SU-DHL-6 (cell line): ENCODE data around the gene CACNB4.

ENCODE experiments used
- CTCF ChIP-seq: fragments of 200-600 bp; sonication (generic); IDR thresholded peaks from one replicate; pipeline ENCODE4 v1.5.1; 2017; ENCODE audit warnings: antibody characterized with exemption, mild to moderate bottlenecking, low read length, moderate library complexity; ENCODE audit not compliant: insufficient read depth, poor library complexity, severe bottlenecking
- EZH2phosphoT487 ChIP-seq: fragments of 200-600 bp; sonication (generic), shearing (Covaris generic); conservative IDR thresholded peaks from 2 replicates; pipeline ENCODE4 v1.6.1; 2018; ENCODE audit warnings: mild to moderate bottlenecking, antibody characterized with exemption, low read length, moderate library complexity, mixed read lengths

DNA sequence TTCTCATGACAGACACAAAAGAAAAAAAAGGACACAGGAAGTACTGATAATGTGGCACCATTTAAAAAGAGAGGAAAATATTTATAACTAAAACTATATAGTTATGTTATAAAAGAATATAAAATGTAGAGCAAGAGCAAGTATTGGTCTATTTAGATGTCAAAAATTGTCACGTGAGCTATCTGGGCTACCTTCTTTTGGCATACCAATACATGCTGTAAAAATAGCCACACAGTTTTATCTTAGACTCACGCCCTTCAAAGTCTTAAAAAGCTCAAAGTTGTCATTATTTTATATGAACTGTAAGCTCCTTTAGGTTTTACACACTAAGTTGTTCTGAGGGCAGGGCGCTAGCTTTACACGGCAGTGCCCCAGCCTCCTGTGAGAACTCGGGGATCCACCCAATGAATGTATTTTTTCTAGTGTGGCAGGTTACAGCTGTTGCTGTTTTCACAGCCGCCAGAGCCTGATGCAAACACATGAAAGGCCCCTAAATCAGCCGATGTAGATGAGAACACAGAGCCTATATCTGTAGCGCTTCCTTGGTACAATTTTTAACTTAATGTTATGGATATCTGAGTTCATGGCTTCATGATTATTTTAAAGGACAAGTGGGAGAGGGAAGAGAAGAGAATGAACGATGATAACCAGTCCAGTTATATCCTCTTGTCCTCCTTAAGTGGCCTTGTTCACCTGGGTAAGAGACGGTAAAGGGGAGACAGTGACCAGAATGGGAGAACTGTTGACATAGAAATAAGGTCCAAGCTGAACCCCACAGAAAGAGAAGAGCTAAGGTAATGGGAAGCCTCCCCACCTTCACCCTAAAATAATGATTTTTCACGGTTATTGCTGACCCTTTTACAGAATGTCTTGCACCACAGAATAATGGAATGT, 130.8 kb downstream of the CACNB4 start:
- TF ChIP-seq CTCF = no peak
- TF ChIP-seq EZH2phosphoT487 = no peak
